ENCODE results near the gene SGTA.

GRCh38 chr19:2788237-2788636 lies 5.2 kb upstream of the SGTA start:
- TF ChIP-seq CTCF (CRISPR knock-in tag; IDR thresholded peaks at IDR 0.05) (no peak), BHLHE40 (IDR thresholded peaks at IDR 0.05; ENCODE audit: low read length) (no peak), POLR2A (IDR thresholded peaks at IDR 0.05; ENCODE audit: insufficient read depth in 1 of 2, low read depth in 2 of 2, low read length in 2 of 2) (no peak), ZC3H4 (CRISPR knock-in tag; IDR thresholded peaks at IDR 0.05; ENCODE audit: borderline replicate concordance) (no peak), STAT6 (CRISPR knock-in tag; IDR thresholded peaks at IDR 0.05; ENCODE audit: borderline replicate concordance) (no peak), ZBTB26 (CRISPR knock-in tag; IDR thresholded peaks at IDR 0.05; ENCODE audit: borderline replicate concordance) (no peak)

Data from HepG2 (cell line).